Vagina (tissue), 2 donors: Measurements from ENCODE around the gene EYS. TPM values are rescaled to one million over a fixed set of nuclear protein-coding genes. Genes with fewer than 3 reads are reported as not detected.

Source experiments
- DNase-seq, 2 donors: peaks; one replicate each; pipeline ENCODE4 v3.0.0-alpha.2; 2017; ENCODE audit errors: extremely low spot score in 2 of 2
- H3K27ac ChIP-seq: fragments of 200-600 bp; sonication (generic); one replicate; pipeline ENCODE4 v1.5.1; 2019
- H3K27me3 ChIP-seq: fragments of 200-600 bp; sonication (generic); one replicate; pipeline ENCODE4 v1.5.1; 2019
- H3K36me3 ChIP-seq, 2 donors: fragments of 200-600 bp; sonication (generic); one replicate each; pipeline ENCODE4 v1.5.1; 2017 to 2019
- H3K4me1 ChIP-seq: fragments of 200-600 bp; sonication (generic); one replicate; pipeline ENCODE4 v1.5.1; 2019
- H3K4me3 ChIP-seq, 2 donors: fragments of 200-600 bp; sonication (generic); 1 replicate in 1 of 2; 2 replicates in 1 of 2; pipeline ENCODE4 v1.5.1; 2016 to 2019
- H3K9me3 ChIP-seq: fragments of 200-600 bp; sonication (generic); one replicate; pipeline ENCODE4 v1.5.1; 2019
- POLR2A ChIP-seq, 2 donors: fragments of 450-650 bp; IDR thresholded peaks; one replicate each; pipeline ENCODE4 v1.6.1; 2017; ENCODE audit warnings: antibody characterized with exemption in 2 of 2, mild to moderate bottlenecking in 2 of 2, moderate library complexity in 2 of 2
- POLR2AphosphoS5 ChIP-seq, 2 donors: sonication (generic); formaldehyde crosslinking; IDR thresholded peaks; one replicate each; pipeline ENCODE4 v1.9.0; 2017; ENCODE audit warnings: antibody characterized with exemption in 2 of 2, mild to moderate bottlenecking in 2 of 2, low read depth in 1 of 2; ENCODE audit not compliant: insufficient read depth in 1 of 2
- intact Hi-C: fragments of 100-400 bp; cut with DNase I; formaldehyde crosslinking; loops from one replicate; pipeline ENCODE4 v1.15.1; 2023
- total RNA-seq: library from RNA; depleted of rRNA; stranded (reverse); fragments of >200 nt; gene quantifications from one replicate; pipeline ENCODE4 v1.2.3, GENCODE V29; 2016
- TF ChIP-seq, protein P1 (sequence below), 3 experiments: fragments of 450-650 bp in 2 of 3; fragments of 200-600 bp in 1 of 3; sonication (generic) in 1 of 3; IDR thresholded peaks; one replicate each; pipeline ENCODE4 v1.5.1; 2017 to 2019; ENCODE audit warnings: antibody characterized with exemption in 3 of 3, mild to moderate bottlenecking in 2 of 3, moderate library complexity in 2 of 3

EYS gene
- total RNA-seq, 1 donor from 2014 or later: not detected

GRCh38 chr6:65071480-65071879 is 635.5 kb downstream of the EYS start:
- intact Hi-C loops: no loop called here
- Histone ChIP-seq H3K4me3 (no peak overlapping the region), H3K27ac (no peak overlapping the region), H3K27me3 (no peaks in the 10 kb centered on the region), H3K9me3 (no peaks in the 10 kb centered on the region), H3K4me1 (no peaks in the 10 kb centered on the region), H3K36me3 (no peaks in the 10 kb centered on the region)
- DNase-seq: no peak
- TF ChIP-seq POLR2AphosphoS5 (IDR thresholded peaks at IDR 0.05; ENCODE audit: insufficient read depth in 1 of 2, low read depth in 1 of 2) (no peak), POLR2A (IDR thresholded peaks at IDR 0.05) (no peak)
- TF ChIP-seq, protein P1, sequence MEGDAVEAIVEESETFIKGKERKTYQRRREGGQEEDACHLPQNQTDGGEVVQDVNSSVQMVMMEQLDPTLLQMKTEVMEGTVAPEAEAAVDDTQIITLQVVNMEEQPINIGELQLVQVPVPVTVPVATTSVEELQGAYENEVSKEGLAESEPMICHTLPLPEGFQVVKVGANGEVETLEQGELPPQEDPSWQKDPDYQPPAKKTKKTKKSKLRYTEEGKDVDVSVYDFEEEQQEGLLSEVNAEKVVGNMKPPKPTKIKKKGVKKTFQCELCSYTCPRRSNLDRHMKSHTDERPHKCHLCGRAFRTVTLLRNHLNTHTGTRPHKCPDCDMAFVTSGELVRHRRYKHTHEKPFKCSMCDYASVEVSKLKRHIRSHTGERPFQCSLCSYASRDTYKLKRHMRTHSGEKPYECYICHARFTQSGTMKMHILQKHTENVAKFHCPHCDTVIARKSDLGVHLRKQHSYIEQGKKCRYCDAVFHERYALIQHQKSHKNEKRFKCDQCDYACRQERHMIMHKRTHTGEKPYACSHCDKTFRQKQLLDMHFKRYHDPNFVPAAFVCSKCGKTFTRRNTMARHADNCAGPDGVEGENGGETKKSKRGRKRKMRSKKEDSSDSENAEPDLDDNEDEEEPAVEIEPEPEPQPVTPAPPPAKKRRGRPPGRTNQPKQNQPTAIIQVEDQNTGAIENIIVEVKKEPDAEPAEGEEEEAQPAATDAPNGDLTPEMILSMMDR (IDR thresholded peaks at IDR 0.05): no peak

DNA sequence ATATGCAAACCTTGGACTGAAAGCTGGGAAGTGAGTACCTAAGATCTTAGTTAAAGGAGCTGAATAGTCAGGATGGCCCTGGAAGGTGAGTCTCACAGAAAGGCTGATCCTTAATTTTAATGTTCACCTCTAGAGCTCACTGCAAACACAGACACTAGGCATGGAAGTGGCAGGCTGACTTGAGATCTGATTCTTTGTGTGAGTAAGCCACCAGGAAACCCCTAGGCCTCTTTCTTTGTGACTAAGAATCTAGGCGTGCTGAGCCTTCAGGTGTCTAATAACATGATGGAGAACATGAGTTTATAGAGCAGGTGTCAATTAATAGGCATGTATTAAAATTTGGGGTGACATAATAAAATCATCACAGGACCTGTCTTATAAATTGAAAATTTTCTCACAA is 642.2 kb downstream of the EYS start:
- intact Hi-C loops: no loop called here
- no peak for DNase-seq
- Histone ChIP-seq H3K4me1 (no peaks in the 10 kb centered on the region), H3K4me3 (no peak overlapping the region), H3K27me3 (no peaks in the 10 kb centered on the region), H3K9me3 (no peaks in the 10 kb centered on the region), H3K27ac (no peak overlapping the region), H3K36me3 (no peaks in the 10 kb centered on the region)
- TF ChIP-seq POLR2A (IDR thresholded peaks at IDR 0.05) (no peak), POLR2AphosphoS5 (IDR thresholded peaks at IDR 0.05; ENCODE audit: insufficient read depth in 1 of 2, low read depth in 1 of 2) (no peak)
- TF ChIP-seq, protein P1 (IDR thresholded peaks at IDR 0.05): no peak

DNA sequence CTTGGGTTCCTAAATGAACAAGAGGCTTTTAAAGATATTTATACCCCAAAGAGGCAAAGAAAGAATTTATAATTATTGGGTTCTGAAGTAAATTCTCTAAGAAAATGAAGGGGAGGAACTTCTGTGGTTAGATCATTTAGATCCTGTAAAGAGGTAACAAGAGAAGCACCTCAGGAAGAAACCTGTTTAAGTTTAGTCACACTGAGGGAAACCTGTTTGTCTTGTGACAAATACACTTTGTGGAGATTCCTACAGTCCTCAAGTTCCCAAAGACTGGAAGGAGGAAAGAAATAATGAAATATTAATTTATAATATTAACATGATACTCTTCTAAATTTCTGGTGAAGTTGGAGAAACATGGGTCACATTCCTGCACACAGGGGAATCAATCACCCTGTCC is 647.5 kb downstream of the EYS start:
- no peak for DNase-seq
- H3K9me3 ChIP-seq: no peaks in the 10 kb centered on the region
- TF ChIP-seq POLR2AphosphoS5 (IDR thresholded peaks at IDR 0.05; ENCODE audit: insufficient read depth in 1 of 2, low read depth in 1 of 2): no peak
- H3K4me1 ChIP-seq: no peaks in the 10 kb centered on the region
- H3K27ac ChIP-seq: no peak overlapping the region
- H3K27me3 ChIP-seq: no peaks in the 10 kb centered on the region
- intact Hi-C loops: no loop called here
- H3K36me3 ChIP-seq: no peaks in the 10 kb centered on the region
- H3K4me3 ChIP-seq: no peak overlapping the region

DNA sequence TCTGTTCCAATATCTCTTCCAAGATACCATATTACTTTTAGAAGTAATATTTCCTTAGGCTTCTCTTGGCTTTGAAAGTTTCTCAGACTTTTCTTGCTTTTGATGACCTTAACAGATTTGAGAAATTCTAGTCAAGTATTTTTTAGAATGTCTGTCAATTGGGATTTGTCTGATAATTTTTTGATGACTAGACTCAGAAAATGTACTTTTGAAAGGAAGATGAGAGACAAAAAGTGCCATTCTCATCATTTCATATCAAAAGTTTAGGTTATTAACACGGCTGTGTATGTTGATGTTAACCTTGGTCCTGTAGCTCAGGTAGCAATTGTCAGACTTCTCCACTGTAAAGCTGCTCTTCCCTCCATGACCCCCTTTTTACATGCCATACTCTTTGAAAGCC is 651.5 kb downstream of the EYS start:
- Histone ChIP-seq H3K4me1 (no peaks in the 10 kb centered on the region), H3K27ac (no peak overlapping the region), H3K9me3 (no peaks in the 10 kb centered on the region), H3K36me3 (no peaks in the 10 kb centered on the region), H3K4me3 (no peak overlapping the region), H3K27me3 (no peaks in the 10 kb centered on the region)
- TF ChIP-seq POLR2AphosphoS5 (IDR thresholded peaks at IDR 0.05; ENCODE audit: insufficient read depth in 1 of 2, low read depth in 1 of 2) (no peak), POLR2A (IDR thresholded peaks at IDR 0.05) (no peak)
- TF ChIP-seq, protein P1 (IDR thresholded peaks at IDR 0.05): no peak
- no peak for DNase-seq
- intact Hi-C loops: no loop called here

GRCh38 chr6:65052626-65053025 is 654.4 kb downstream of the EYS start:
- TF ChIP-seq, protein P1 (IDR thresholded peaks at IDR 0.05): no peak
- Histone ChIP-seq H3K9me3 (no peaks in the 10 kb centered on the region), H3K4me3 (no peak overlapping the region)

GRCh38 chr6:65045801-65046200 is 661.2 kb downstream of the EYS start:
- Histone ChIP-seq H3K9me3 (no peaks in the 10 kb centered on the region), H3K36me3 (no peaks in the 10 kb centered on the region), H3K27ac (no peak overlapping the region), H3K27me3 (no peaks in the 10 kb centered on the region), H3K4me1 (no peaks in the 10 kb centered on the region), H3K4me3 (no peak overlapping the region)
- TF ChIP-seq POLR2A (IDR thresholded peaks at IDR 0.05): no peak
- TF ChIP-seq POLR2AphosphoS5 (IDR thresholded peaks at IDR 0.05; ENCODE audit: insufficient read depth in 1 of 2, low read depth in 1 of 2): no peak
- TF ChIP-seq, protein P1 (IDR thresholded peaks at IDR 0.05): no peak
- DNase-seq: no peak
- intact Hi-C loops: no loop called here

More at GRCh38 chr6:65052626-65053025, 654.4 kb downstream of the EYS start:
- Histone ChIP-seq H3K4me1 (no peaks in the 10 kb centered on the region), H3K27me3 (no peaks in the 10 kb centered on the region), H3K27ac (no peak overlapping the region), H3K36me3 (no peaks in the 10 kb centered on the region)
- no peak for DNase-seq
- intact Hi-C loops: no loop called here
